IMR-90 (cell line): ENCODE measurements around the gene RFXANK. TPM values are rescaled to one million over a fixed set of nuclear protein-coding genes. Genes with fewer than 3 reads are reported as not detected.

ENCODE experiments used
- ATAC-seq: fragments of 200-7000 bp; cut with Tn5 transposase; 2 replicates; pipeline ENCODE4 v1.9.1; 2020; ENCODE audit warnings: low read depth, mild to moderate bottlenecking, moderate library complexity
- BruUV-seq: library from RNA; stranded (reverse); fragments of 400-500 nt; replicated peaks from 2 replicates; lab custom pipeline; 2021; lab: Mats Ljungman, UMichigan
- CTCF ChIA-PET: fragments of 300-600 bp; formaldehyde crosslinking; extraction: SDS; loops from one replicate; lab custom pipeline; 2021; ENCODE audit warnings: antibody characterized with exemption; lab: Yijun Ruan, JAX
- POLR2A ChIA-PET: fragments of 300-600 bp; sonication (Branson Sonifier 250); formaldehyde crosslinking; loops from one replicate; lab custom pipeline; 2022; ENCODE audit warnings: antibody characterized with exemption; ENCODE audit not compliant: unreplicated experiment; lab: Charles Lee
- DNase-seq: peaks from one replicate; pipeline ENCODE4 v3.0.0; 2013
- H2AFZ ChIP-seq: replicated peaks from 2 replicates; pipeline ENCODE3; 2013; ENCODE audit warnings: low read length, mild to moderate bottlenecking; ENCODE audit not compliant: poor library complexity
- H2AK5ac ChIP-seq: 2 replicates; pipeline ENCODE4 v1.6.1; 2013; ENCODE audit warnings: low read depth, low read length, inconsistent platforms
- H2AK9ac ChIP-seq: replicated peaks from 2 replicates; pipeline ENCODE3; 2013; ENCODE audit warnings: mild to moderate bottlenecking, low read depth, low read length, moderate library complexity; ENCODE audit not compliant: poor library complexity
- H2BK120ac ChIP-seq: 2 replicates; pipeline ENCODE4 v1.6.1; 2013; ENCODE audit warnings: low read depth, low read length, inconsistent platforms
- H2BK15ac ChIP-seq: 3 replicates; pipeline ENCODE4 v1.6.1; 2013; ENCODE audit warnings: low read depth, low read length, inconsistent platforms
- H2BK20ac ChIP-seq: 2 replicates; pipeline ENCODE4 v1.6.1; 2013; ENCODE audit warnings: low read depth, mild to moderate bottlenecking, inconsistent platforms, low read length, moderate library complexity
- H2BK5ac ChIP-seq: 2 replicates; pipeline ENCODE4 v1.6.1; 2013; ENCODE audit warnings: mild to moderate bottlenecking, low read depth, low read length, inconsistent platforms; ENCODE audit not compliant: poor library complexity, severe bottlenecking
- H3K14ac ChIP-seq: replicated peaks from 2 replicates; pipeline ENCODE4 v1.6.1; 2013; ENCODE audit warnings: low read depth, low read length, inconsistent platforms
- H3K18ac ChIP-seq: 2 replicates; pipeline ENCODE4 v1.6.1; 2013; ENCODE audit warnings: low read depth, low read length, control low read depth
- H3K23ac ChIP-seq: 2 replicates; pipeline ENCODE4 v1.6.1; 2013; ENCODE audit warnings: low read depth, low read length, inconsistent platforms
- H3K27ac ChIP-seq: 2 replicates; pipeline ENCODE4 v1.5.1; 2013; ENCODE audit warnings: mild to moderate bottlenecking, control low read depth, low read length; ENCODE audit not compliant: insufficient read depth
- H3K27me3 ChIP-seq: 2 replicates; pipeline ENCODE4 v1.6.1; 2013; ENCODE audit warnings: low read length; ENCODE audit not compliant: control insufficient read depth, insufficient read depth
- H3K36me3 ChIP-seq: 2 replicates; pipeline ENCODE4 v1.6.1; 2013; ENCODE audit warnings: low read length, mixed read lengths; ENCODE audit not compliant: control insufficient read depth, insufficient read depth
- H3K4ac ChIP-seq: 2 replicates; pipeline ENCODE4 v1.6.1; 2013; ENCODE audit warnings: low read depth, low read length, inconsistent platforms
- H3K4me1 ChIP-seq: 2 replicates; pipeline ENCODE4 v1.6.1; 2013; ENCODE audit warnings: low read length, mixed read lengths; ENCODE audit not compliant: control insufficient read depth, insufficient read depth
- H3K4me2 ChIP-seq: 2 replicates; pipeline ENCODE4 v1.6.1; 2013; ENCODE audit warnings: low read depth, mild to moderate bottlenecking, control low read depth, low read length, moderate library complexity
- H3K4me3 ChIP-seq: 2 replicates; pipeline ENCODE4 v1.5.1; 2013; ENCODE audit warnings: low read depth, mild to moderate bottlenecking, control low read depth, low read length, moderate library complexity; ENCODE audit not compliant: insufficient read depth
- H3K56ac ChIP-seq: 2 replicates; pipeline ENCODE4 v1.6.1; 2013; ENCODE audit warnings: low read length, inconsistent platforms; ENCODE audit not compliant: insufficient read depth; ENCODE audit errors: extremely low read depth
- H3K79me1 ChIP-seq, 2 experiments: 2 replicates each; pipeline ENCODE4 v1.6.1; 2013; ENCODE audit warnings: low read length in 2 of 2, inconsistent platforms in 1 of 2, low read depth in 1 of 2
- H3K9ac ChIP-seq: 2 replicates; pipeline ENCODE4 v1.6.1; 2013; ENCODE audit warnings: low read depth, low read length, control low read depth
- H3K9me1 ChIP-seq: 2 replicates; pipeline ENCODE4 v1.6.1; 2013; ENCODE audit warnings: low read length, inconsistent platforms; ENCODE audit not compliant: insufficient read depth
- H3K9me3 ChIP-seq: 2 replicates; pipeline ENCODE4 v1.6.1; 2013; ENCODE audit warnings: low read length; ENCODE audit not compliant: control insufficient read depth, insufficient read depth
- H4K20me1 ChIP-seq: 2 replicates; pipeline ENCODE4 v1.6.1; 2013; ENCODE audit warnings: low read length, inconsistent platforms; ENCODE audit not compliant: insufficient read depth
- H4K5ac ChIP-seq: 2 replicates; pipeline ENCODE4 v1.6.1; 2013; ENCODE audit warnings: mild to moderate bottlenecking, low read depth, low read length, control low read depth
- H4K8ac ChIP-seq, 2 experiments: 2 replicates each; pipeline ENCODE4 v1.6.1; 2013; ENCODE audit warnings: low read depth in 2 of 2, low read length in 2 of 2, control low read depth in 1 of 2, inconsistent platforms in 1 of 2
- H4K91ac ChIP-seq: 2 replicates; pipeline ENCODE4 v1.6.1; 2013; ENCODE audit warnings: low read depth, low read length, inconsistent platforms; ENCODE audit not compliant: insufficient read depth
- BHLHE40 ChIP-seq: fragments of 150-350 bp; IDR thresholded peaks from 2 replicates; pipeline ENCODE4 v1.6.1; 2016; ENCODE audit warnings: mild to moderate bottlenecking, low read depth, low read length
- CEBPB ChIP-seq: IDR thresholded peaks from 2 replicates; pipeline ENCODE4 v1.6.1; 2012; ENCODE audit warnings: low read depth, low read length, improper control_type of control experiment
- CHD1 ChIP-seq: IDR thresholded peaks from 2 replicates; pipeline ENCODE4 v1.6.1; 2012; ENCODE audit warnings: low read depth, low read length, improper control_type of control experiment
- FOS ChIP-seq: fragments of 150-350 bp; IDR thresholded peaks from 2 replicates; pipeline ENCODE4 v1.6.1; 2016; ENCODE audit warnings: low read depth, low read length
- MAFK ChIP-seq: IDR thresholded peaks from 2 replicates; pipeline ENCODE4 v1.6.1; 2012; ENCODE audit warnings: low read depth, low read length, improper control_type of control experiment
- MAZ ChIP-seq: IDR thresholded peaks from 2 replicates; pipeline ENCODE4 v1.6.1; 2012; ENCODE audit warnings: low read depth, mild to moderate bottlenecking, low read length, improper control_type of control experiment, moderate library complexity, borderline replicate concordance
- MXI1 ChIP-seq: IDR thresholded peaks from 2 replicates; pipeline ENCODE4 v1.6.1; 2012; ENCODE audit warnings: low read depth, mild to moderate bottlenecking, low read length, moderate library complexity, borderline replicate concordance
- RAD21 ChIP-seq: IDR thresholded peaks from 2 replicates; pipeline ENCODE4 v1.6.1; 2012; ENCODE audit warnings: low read length, improper control_type of control experiment
- RCOR1 ChIP-seq: IDR thresholded peaks from 2 replicates; pipeline ENCODE4 v1.6.1; 2012; ENCODE audit warnings: mild to moderate bottlenecking, low read length, improper control_type of control experiment; ENCODE audit not compliant: insufficient replicate concordance
- RFX5 ChIP-seq: IDR thresholded peaks from 2 replicates; pipeline ENCODE4 v1.8.0; 2012; ENCODE audit warnings: low read depth, mild to moderate bottlenecking, low read length, moderate library complexity
- SMC3 ChIP-seq: fragments of 150-350 bp; IDR thresholded peaks from 2 replicates; pipeline ENCODE4 v1.6.1; 2016; ENCODE audit warnings: low read depth, mild to moderate bottlenecking, antibody characterized with exemption, low read length, moderate library complexity
- WGBS, 2 experiments: methylation state at CpG; one replicate each; pipeline versions ENCODE4 v1.1.5 to v1.1.7; 2013; ENCODE audit warnings: missing lambda C conversion rate in 2 of 2; ENCODE audit not compliant: insufficient read length in 1 of 2; ENCODE audit errors: extremely low coverage in 2 of 2; 5-methylcytosine and 5-hydroxymethylcytosine counted together
- dilution Hi-C: fragments of 300-500 bp; cut with HindIII; formaldehyde crosslinking; loops from one replicate; pipeline ENCODE4 v1.14.3; 2018; ENCODE audit warnings: low sequenced_read_pairs; ENCODE audit not compliant: unreplicated experiment
- in situ Hi-C: fragments of 300-500 bp; cut with MboI; formaldehyde crosslinking; loops from 3 replicates; pipeline ENCODE4 v1.14.3; 2019; ENCODE audit warnings: low sequenced_read_pairs, inconsistent platforms, mixed read lengths
- intact Hi-C: fragments of 100-400 bp; cut with micrococcal nuclease; formaldehyde crosslinking; loops from 2 replicates; pipeline ENCODE4 v1.10.0; 2022
- polyA plus RNA-seq, 3 experiments: library from polyadenylated mRNA; depleted of rRNA; stranded (reverse); fragments of >200 nt; gene quantifications; 2 replicates each; pipeline ENCODE4 v1.2.3, GENCODE V29; 2012; ENCODE audit warnings: low replicate concordance in 1 of 3
- total RNA-seq: library from RNA; depleted of rRNA; stranded (reverse); fragments of >200 nt; gene quantifications from 2 replicates; pipeline ENCODE4 v1.2.3, GENCODE V29; 2012
- TF ChIP-seq, protein P1 (sequence below): fragments of 150-350 bp; IDR thresholded peaks from 2 replicates; pipeline ENCODE4 v1.6.1; 2016; ENCODE audit warnings: low read depth, mild to moderate bottlenecking, low read length, moderate library complexity, borderline replicate concordance
- TF ChIP-seq, protein P2 (sequence below): fragments of 150-350 bp; IDR thresholded peaks from 2 replicates; pipeline ENCODE4 v1.6.1; 2017; ENCODE audit warnings: mild to moderate bottlenecking, antibody characterized with exemption, low read length, low read depth
- TF ChIP-seq, protein P3 (sequence below): conservative IDR thresholded peaks from 2 replicates; pipeline ENCODE4 v1.5.1; 2012; ENCODE audit warnings: mild to moderate bottlenecking, low read depth, low read length, improper control_type of control experiment

RFXANK gene
- total and polyA plus RNA-seq, 2 of the 4 experiments (the other 2 are of a cell fraction) = 68.3 to 97.8 TPM

DNA sequence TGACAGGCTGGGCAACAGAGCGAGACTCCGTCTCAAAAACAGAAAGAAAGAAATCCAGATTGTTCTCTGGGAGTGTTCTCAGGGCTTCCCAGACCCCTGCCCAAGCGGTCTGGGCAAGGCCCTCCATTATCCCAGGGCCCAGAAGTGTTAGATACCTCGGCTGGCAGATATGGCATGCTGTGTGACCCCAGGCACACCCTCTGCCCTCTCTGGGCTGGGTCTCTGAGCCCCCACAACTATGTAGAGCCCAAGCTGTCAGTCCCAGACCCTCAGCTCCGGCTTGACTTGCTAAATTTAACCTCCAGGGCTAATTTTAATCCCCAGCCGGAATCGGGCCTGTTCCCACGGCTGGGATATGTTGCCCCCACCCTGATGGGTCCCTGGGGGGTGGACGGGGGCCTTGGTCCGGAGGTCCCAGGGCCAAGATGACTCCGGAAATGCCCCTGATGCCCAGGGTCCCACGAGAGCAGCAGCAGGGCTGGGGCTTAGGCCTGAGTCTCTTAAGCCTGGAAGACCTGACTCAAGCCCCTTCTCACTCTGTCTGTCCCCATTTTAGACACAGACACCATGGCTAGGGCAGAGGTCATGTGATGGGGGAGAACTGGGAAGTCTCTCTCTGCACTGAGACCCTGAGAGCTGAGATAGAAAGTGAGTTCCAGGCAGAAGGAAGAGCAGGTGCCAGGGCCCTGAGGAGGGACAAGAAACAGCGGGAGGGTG is 39.2 kb upstream of the RFXANK start:
- WGBS, 2 experiments = 67% methylated on average over 1 of the region's 13 CpGs; no CpG with 5 or more reads in 1 of the 2 experiments

More for the DNA sequence above, 39.2 kb upstream of the RFXANK start:
- Histone ChIP-seq H3K9me1 (no peaks in the 10 kb centered on the region), H4K8ac (no peak overlapping the region), H3K56ac (no peak overlapping the region), H3K4me3 (no peak overlapping the region), H3K4me2 (no peak overlapping the region), H2BK20ac (no peak overlapping the region), H3K4ac (no peak overlapping the region), H3K23ac (no peak overlapping the region), H2AFZ (no peak overlapping the region), H3K14ac (no peak overlapping the region), H3K9ac (no peak overlapping the region), H3K4me1 (no peaks in the 10 kb centered on the region), H2BK15ac (no peak overlapping the region), H2BK120ac (no peak overlapping the region), H2AK9ac (no peak overlapping the region), H4K20me1 (no peaks in the 10 kb centered on the region), H2AK5ac (no peak overlapping the region), H3K36me3 (peaks cover 13% of the 10 kb centered on the region), H2BK5ac (no peak overlapping the region), H3K27me3 (no peaks in the 10 kb centered on the region), H3K27ac (no peak overlapping the region), H3K79me1 (no peaks in the 10 kb centered on the region), H3K18ac (no peak overlapping the region), H4K91ac (no peak overlapping the region), H3K9me3 (peaks cover 6% of the 10 kb centered on the region; the same call in 1 of the 2 replicates), H4K5ac (no peak overlapping the region)
- dilution Hi-C loops (no loop called here), in situ Hi-C loops (no loop called here), intact Hi-C loops (no loop called here)
- TF ChIP-seq RFX5 (no peak), RCOR1 (no peak), CHD1 (no peak), MAZ (no peak), MXI1 (no peak), RAD21 (no peak), FOS (no peak), SMC3 (no peak), MAFK (no peak), CEBPB (no peak), BHLHE40 (no peak)
- TF ChIP-seq, protein P1, sequence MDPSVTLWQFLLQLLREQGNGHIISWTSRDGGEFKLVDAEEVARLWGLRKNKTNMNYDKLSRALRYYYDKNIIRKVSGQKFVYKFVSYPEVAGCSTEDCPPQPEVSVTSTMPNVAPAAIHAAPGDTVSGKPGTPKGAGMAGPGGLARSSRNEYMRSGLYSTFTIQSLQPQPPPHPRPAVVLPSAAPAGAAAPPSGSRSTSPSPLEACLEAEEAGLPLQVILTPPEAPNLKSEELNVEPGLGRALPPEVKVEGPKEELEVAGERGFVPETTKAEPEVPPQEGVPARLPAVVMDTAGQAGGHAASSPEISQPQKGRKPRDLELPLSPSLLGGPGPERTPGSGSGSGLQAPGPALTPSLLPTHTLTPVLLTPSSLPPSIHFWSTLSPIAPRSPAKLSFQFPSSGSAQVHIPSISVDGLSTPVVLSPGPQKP = no peak
- TF ChIP-seq, protein P2, sequence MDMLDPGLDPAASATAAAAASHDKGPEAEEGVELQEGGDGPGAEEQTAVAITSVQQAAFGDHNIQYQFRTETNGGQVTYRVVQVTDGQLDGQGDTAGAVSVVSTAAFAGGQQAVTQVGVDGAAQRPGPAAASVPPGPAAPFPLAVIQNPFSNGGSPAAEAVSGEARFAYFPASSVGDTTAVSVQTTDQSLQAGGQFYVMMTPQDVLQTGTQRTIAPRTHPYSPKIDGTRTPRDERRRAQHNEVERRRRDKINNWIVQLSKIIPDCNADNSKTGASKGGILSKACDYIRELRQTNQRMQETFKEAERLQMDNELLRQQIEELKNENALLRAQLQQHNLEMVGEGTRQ = no peak
- TF ChIP-seq, protein P3, sequence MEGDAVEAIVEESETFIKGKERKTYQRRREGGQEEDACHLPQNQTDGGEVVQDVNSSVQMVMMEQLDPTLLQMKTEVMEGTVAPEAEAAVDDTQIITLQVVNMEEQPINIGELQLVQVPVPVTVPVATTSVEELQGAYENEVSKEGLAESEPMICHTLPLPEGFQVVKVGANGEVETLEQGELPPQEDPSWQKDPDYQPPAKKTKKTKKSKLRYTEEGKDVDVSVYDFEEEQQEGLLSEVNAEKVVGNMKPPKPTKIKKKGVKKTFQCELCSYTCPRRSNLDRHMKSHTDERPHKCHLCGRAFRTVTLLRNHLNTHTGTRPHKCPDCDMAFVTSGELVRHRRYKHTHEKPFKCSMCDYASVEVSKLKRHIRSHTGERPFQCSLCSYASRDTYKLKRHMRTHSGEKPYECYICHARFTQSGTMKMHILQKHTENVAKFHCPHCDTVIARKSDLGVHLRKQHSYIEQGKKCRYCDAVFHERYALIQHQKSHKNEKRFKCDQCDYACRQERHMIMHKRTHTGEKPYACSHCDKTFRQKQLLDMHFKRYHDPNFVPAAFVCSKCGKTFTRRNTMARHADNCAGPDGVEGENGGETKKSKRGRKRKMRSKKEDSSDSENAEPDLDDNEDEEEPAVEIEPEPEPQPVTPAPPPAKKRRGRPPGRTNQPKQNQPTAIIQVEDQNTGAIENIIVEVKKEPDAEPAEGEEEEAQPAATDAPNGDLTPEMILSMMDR = no peak
- BruUV-seq = no TSS peak
- CTCF ChIA-PET = no interaction called here
- ATAC-seq (no peak), DNase-seq (no peak)
- POLR2A ChIA-PET = no interaction called here
